ENCODE measurements around the gene PRKCH. TPM values are rescaled to one million over a fixed set of nuclear protein-coding genes. Genes with fewer than 3 reads are reported as not detected.

The PRKCH gene
- total RNA-seq, 1 experiment from 2014 or later = 5.0 TPM

GRCh38 chr14:61474015-61474414, 152.6 kb downstream of the PRKCH start:
- DNase-seq (ENCODE audit: low spot score) = no peak

GRCh38 chr14:61474701-61475100, 153.3 kb downstream of the PRKCH start:
- DNase-seq (ENCODE audit: low spot score) = no peak

DNA sequence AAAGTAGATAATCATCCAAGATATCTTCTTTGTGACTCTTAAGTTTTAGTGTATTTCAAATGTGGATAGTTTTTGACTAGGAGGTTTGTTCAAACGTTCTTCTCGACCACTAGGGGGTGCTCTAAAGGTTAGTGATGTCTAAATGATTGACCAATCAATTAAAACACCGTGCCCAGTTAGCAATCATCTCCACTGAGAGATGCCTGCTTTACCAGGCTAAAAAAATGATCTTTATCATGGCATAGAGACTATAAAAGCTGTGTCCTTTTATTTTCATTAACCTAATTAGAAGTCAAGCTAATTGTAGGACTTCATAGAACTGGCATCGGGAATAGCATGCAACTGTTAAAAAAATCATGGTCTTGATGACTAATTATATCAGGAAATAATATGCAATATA, 153.9 kb downstream of the PRKCH start:
- peak; percentile 73 for DNase-seq (ENCODE audit: low spot score)

DNA sequence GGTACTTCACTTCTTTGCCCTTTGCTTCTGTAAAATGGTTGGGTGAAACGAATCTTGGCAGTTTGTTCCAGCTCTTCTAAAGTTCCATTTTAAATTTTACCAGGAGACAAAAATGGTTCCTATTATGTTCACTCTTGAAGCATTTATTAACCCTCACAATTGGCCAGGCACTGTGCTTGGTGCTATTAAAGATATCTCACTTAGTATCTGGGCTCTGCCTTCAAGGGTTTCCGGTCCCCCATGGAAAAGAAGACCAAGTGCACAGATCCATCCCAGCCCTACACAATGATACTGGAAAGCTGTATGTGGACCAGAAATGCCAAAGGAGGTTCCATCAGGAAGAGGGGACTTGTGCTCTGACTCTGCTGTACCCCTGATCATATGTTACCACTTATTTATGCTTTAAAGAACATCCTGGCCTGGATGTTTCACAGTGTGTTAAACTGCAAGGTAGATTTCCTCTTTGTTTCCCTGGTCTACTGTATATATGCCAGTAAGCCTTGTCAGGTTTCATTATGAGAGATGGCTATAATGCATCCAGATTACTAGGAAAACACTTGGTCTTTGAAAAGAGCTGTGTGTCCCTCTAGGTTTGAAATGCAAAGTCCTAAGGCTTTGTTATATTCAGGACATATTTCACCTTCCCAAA, 154.8 kb downstream of the PRKCH start:
- no peak for DNase-seq (ENCODE audit: low spot score)

- DNase-seq (ENCODE audit: low spot score) = peak; percentile 96
Observed at GRCh38 chr14:61476754-61477410, 155.5 kb downstream of the PRKCH start.

GRCh38 chr14:61477712-61478462, 156.5 kb downstream of the PRKCH start:
- DNase-seq (ENCODE audit: low spot score) = peak; percentile 84

- DNase-seq (ENCODE audit: low spot score) = no peak
Observed at GRCh38 chr14:61478971-61479473, 157.6 kb downstream of the PRKCH start.

- DNase-seq (ENCODE audit: low spot score) = no peak
Observed at GRCh38 chr14:61479746-61480502, 158.5 kb downstream of the PRKCH start.

DNA sequence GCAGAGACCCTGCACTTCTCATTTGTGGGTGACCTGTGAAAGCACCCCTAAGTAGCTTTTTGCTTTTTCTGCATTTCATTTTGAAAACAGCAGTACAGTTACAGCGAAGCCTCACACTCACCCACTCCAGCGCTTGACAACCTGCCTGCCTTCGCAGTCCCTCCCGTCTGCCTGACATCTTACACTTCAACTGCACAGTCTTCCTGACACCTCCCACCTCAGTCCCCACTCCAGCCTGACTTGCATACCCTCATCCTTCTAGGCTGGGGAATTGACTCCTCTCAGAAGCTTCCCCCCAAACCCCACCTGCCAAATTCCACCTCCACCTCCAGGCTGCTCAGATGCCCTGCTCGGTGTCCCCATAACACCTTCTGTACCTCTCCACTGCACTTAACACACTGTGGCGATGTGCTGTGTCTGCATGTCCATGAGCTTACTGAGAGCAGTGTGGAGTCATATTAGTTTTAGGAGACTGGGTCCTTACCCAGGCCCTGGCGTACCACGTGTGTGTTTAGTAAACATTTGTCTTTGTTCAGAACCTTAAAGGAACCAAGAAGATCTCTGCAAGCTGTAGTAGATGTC, 159.4 kb downstream of the PRKCH start:
- no peak for DNase-seq (ENCODE audit: low spot score)

GRCh38 chr14:61481701-61482100, 160.3 kb downstream of the PRKCH start:
- no peak for DNase-seq (ENCODE audit: low spot score)

GRCh38 chr14:61482348-61483206, 161.2 kb downstream of the PRKCH start:
- no peak for DNase-seq (ENCODE audit: low spot score)

- DNase-seq (ENCODE audit: low spot score) = no peak
Observed at GRCh38 chr14:61483476-61483875, 162.1 kb downstream of the PRKCH start.

- DNase-seq (ENCODE audit: low spot score) = no peak
Observed at GRCh38 chr14:61484031-61484430, 162.7 kb downstream of the PRKCH start.

DNA sequence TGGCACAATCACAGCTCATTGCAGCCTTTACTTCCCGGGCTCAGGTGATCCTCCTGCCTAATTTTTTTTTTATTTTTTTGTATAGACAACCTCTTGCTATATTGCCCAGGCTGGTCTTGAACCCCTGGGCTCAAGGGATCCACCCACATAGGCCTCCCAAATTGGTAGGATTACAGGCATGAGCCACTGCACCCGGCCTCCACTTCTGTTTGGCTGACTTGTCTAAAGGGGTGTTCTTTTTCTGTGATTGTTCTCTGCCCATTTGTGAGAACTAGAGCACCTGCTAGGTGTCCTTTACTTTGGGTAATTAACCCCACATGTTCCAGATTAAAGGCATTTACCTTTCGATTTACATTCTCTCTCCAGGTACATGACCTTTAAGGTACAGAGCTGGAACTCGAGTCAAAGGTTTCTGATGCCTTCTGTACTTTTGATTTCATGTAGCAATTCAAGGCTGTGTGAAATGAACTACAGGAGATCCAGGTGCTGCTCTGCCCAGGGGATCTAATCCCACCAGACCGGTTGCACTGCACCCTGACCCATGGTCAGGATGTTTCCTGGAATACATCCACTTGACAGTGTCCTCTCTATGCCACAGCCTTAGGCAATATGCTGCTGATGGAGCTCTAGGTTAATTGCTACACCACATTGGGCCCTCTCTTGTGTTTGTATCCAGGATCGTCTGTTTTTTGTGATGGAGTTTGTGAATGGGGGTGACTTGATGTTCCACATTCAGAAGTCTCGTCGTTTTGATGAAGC, 163.6 kb downstream of the PRKCH start:
- DNase-seq (ENCODE audit: low spot score) = no peak

GRCh38 chr14:61485661-61486060, 164.3 kb downstream of the PRKCH start:
- DNase-seq (ENCODE audit: low spot score) = no peak

- no peak for DNase-seq (ENCODE audit: low spot score)
Observed at GRCh38 chr14:61486930-61487495, 165.6 kb downstream of the PRKCH start.

GRCh38 chr14:61488417-61489401, 167.3 kb downstream of the PRKCH start:
- DNase-seq (ENCODE audit: low spot score) = no peak

- DNase-seq (ENCODE audit: low spot score) = no peak
Observed at GRCh38 chr14:61489512-61489911, 168.1 kb downstream of the PRKCH start.

Data from H4 (cell line).